ENCODE data around the gene NCOA1.

- TF ChIP-seq CTCF (IDR thresholded peaks at IDR 0.05; ENCODE audit: low read depth, low read length, missing input control), result no peak
- TF ChIP-seq JUND (IDR thresholded peaks at IDR 0.05), result no peak
- TF ChIP-seq, protein P1, sequence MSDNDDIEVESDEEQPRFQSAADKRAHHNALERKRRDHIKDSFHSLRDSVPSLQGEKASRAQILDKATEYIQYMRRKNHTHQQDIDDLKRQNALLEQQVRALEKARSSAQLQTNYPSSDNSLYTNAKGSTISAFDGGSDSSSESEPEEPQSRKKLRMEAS (IDR thresholded peaks at IDR 0.05), result no peak
- TF ChIP-seq ATF3 (IDR thresholded peaks at IDR 0.05), result no peak
- TF ChIP-seq SP1 (IDR thresholded peaks at IDR 0.05), result no peak
- no peak for TF ChIP-seq YY1 (IDR thresholded peaks at IDR 0.05)
- no peak for TF ChIP-seq FOXA1 (IDR thresholded peaks at IDR 0.05)
- TF ChIP-seq, protein P2, sequence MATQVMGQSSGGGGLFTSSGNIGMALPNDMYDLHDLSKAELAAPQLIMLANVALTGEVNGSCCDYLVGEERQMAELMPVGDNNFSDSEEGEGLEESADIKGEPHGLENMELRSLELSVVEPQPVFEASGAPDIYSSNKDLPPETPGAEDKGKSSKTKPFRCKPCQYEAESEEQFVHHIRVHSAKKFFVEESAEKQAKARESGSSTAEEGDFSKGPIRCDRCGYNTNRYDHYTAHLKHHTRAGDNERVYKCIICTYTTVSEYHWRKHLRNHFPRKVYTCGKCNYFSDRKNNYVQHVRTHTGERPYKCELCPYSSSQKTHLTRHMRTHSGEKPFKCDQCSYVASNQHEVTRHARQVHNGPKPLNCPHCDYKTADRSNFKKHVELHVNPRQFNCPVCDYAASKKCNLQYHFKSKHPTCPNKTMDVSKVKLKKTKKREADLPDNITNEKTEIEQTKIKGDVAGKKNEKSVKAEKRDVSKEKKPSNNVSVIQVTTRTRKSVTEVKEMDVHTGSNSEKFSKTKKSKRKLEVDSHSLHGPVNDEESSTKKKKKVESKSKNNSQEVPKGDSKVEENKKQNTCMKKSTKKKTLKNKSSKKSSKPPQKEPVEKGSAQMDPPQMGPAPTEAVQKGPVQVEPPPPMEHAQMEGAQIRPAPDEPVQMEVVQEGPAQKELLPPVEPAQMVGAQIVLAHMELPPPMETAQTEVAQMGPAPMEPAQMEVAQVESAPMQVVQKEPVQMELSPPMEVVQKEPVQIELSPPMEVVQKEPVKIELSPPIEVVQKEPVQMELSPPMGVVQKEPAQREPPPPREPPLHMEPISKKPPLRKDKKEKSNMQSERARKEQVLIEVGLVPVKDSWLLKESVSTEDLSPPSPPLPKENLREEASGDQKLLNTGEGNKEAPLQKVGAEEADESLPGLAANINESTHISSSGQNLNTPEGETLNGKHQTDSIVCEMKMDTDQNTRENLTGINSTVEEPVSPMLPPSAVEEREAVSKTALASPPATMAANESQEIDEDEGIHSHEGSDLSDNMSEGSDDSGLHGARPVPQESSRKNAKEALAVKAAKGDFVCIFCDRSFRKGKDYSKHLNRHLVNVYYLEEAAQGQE (IDR thresholded peaks at IDR 0.05), result no peak
- no peak for TF ChIP-seq GABPA (IDR thresholded peaks at IDR 0.05 in 1 of 2, conservative IDR thresholded peaks at IDR 0.05 in 1 of 2)
- TF ChIP-seq EGR1 (IDR thresholded peaks at IDR 0.05; ENCODE audit: low read depth in 2 of 2), result no peak
- no peak for TF ChIP-seq RXRA (IDR thresholded peaks at IDR 0.05)
- no peak for TF ChIP-seq RAD21 (IDR thresholded peaks at IDR 0.05)
- TF ChIP-seq, protein P3, sequence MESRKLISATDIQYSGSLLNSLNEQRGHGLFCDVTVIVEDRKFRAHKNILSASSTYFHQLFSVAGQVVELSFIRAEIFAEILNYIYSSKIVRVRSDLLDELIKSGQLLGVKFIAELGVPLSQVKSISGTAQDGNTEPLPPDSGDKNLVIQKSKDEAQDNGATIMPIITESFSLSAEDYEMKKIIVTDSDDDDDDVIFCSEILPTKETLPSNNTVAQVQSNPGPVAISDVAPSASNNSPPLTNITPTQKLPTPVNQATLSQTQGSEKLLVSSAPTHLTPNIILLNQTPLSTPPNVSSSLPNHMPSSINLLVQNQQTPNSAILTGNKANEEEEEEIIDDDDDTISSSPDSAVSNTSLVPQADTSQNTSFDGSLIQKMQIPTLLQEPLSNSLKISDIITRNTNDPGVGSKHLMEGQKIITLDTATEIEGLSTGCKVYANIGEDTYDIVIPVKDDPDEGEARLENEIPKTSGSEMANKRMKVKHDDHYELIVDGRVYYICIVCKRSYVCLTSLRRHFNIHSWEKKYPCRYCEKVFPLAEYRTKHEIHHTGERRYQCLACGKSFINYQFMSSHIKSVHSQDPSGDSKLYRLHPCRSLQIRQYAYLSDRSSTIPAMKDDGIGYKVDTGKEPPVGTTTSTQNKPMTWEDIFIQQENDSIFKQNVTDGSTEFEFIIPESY (IDR thresholded peaks at IDR 0.05), result no peak
- no peak for TF ChIP-seq TAF1 (conservative IDR thresholded peaks at IDR 0.05)
Observed at GRCh38 chr2:24632172-24632571, 141.1 kb downstream of the NCOA1 start.

All from liver (tissue), 3 donors.